Right lobe of liver (tissue), 4 donors: ENCODE results near the gene TRANK1.

Experiments used
- POLR2A ChIP-seq: fragments of 450-650 bp; IDR thresholded peaks from one replicate; pipeline ENCODE4 v1.6.1; 2017; ENCODE audit warnings: antibody characterized with exemption, mild to moderate bottlenecking
- TF ChIP-seq, protein P1 (sequence below), 4 donors: fragments of 200-600 bp in 3 of 4; fragments of 450-650 bp in 1 of 4; IDR thresholded peaks; one replicate each; pipeline versions ENCODE4 v1.5.1 to v1.8.0; 2016 to 2022; ENCODE audit warnings: antibody characterized with exemption in 4 of 4, mild to moderate bottlenecking in 2 of 4
- donor health status: DM: no; HTN: no; CAD: no.
- donor health status: DM: no; HTN: no; CAD: no.
- donor health status: DM: no; HTN: yes; CAD: no.

DNA sequence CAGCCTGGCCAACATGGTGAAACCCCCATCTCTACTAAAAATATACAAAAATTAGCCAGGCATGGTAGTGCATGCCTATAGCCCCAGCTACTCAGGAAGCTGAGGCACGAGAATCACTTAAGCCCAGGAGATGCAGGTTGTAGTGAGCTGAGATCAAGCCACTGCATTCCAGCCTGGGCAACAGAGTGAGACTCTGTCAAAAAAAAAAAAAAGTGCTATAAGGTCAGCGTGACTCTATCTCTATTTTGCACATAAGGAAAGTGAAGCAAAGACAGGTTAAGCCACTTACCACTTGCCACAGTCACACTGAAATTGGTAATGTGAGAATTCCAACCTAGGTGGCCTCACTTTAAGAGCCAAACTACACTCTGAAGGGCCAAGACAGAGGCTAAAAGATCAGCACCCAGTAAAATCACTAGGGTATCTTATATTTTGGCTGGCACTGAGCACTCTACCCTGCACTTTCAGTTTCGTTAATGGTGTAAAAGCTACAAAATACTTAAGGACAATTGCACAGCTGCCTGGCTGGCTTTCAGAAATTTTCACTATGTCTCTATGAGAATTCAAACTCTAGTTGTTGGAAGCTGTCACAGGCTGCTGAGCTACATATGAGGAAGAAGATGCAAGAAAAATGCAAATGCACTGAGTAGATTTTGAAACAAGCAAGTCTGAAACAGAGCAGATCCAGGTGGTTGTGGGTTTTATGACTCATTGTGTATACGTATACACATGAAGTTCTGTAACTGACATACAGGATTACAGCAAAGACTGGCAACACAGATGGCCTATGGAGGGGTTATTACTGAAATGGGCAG is 32.7 kb downstream of the TRANK1 start:
- TF ChIP-seq, protein P1, sequence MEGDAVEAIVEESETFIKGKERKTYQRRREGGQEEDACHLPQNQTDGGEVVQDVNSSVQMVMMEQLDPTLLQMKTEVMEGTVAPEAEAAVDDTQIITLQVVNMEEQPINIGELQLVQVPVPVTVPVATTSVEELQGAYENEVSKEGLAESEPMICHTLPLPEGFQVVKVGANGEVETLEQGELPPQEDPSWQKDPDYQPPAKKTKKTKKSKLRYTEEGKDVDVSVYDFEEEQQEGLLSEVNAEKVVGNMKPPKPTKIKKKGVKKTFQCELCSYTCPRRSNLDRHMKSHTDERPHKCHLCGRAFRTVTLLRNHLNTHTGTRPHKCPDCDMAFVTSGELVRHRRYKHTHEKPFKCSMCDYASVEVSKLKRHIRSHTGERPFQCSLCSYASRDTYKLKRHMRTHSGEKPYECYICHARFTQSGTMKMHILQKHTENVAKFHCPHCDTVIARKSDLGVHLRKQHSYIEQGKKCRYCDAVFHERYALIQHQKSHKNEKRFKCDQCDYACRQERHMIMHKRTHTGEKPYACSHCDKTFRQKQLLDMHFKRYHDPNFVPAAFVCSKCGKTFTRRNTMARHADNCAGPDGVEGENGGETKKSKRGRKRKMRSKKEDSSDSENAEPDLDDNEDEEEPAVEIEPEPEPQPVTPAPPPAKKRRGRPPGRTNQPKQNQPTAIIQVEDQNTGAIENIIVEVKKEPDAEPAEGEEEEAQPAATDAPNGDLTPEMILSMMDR (IDR thresholded peaks at IDR 0.05), result peak in 1 of 4 donors; percentile 7
- TF ChIP-seq POLR2A, result no peak
